Activated CD8-positive, alpha-beta memory T cell treated with anti-CD3 and anti-CD28 coated beads for 4 hours (primary cell): Measurements from ENCODE around the gene ACTR6.
"Not testable (repeated sequence)": the region's sequence is repeated elsewhere in the genome, so short reads cannot be mapped to it uniquely, and the experiment has no call there.

Source experiments
- DNase-seq, 2 donors: peaks; one replicate each; pipeline ENCODE4 v3.0.0-alpha.2; 2020; ENCODE audit warnings: low read depth in 2 of 2

Gene ACTR6

GRCh38 chr12:100200463-100201181 lies at the start of gene ACTR6:
Gene ACTR6, plus strand, starts transcription at chr12:100200815. Its CDS starts 37 bp downstream, at chr12:100200852.
- peak; percentile 92 to 95 for DNase-seq

- no peak for DNase-seq
Observed at GRCh38 chr12:100151769-100152168, 48.8 kb upstream of the ACTR6 start.

GRCh38 chr12:100153131-100153530 lies 47.5 kb upstream of the ACTR6 start:
- DNase-seq, result no peak

GRCh38 chr12:100154474-100155247 lies 46.0 kb upstream of the ACTR6 start:
- DNase-seq, result peak; percentile 43 to 46

GRCh38 chr12:100156731-100157426 lies 43.7 kb upstream of the ACTR6 start:
- DNase-seq, result no peak

GRCh38 chr12:100157427-100157821 lies 43.2 kb upstream of the ACTR6 start:
- no peak for DNase-seq

GRCh38 chr12:100158535-100158934 lies 42.1 kb upstream of the ACTR6 start:
- DNase-seq, result no peak

GRCh38 chr12:100159391-100160104 lies 41.1 kb upstream of the ACTR6 start:
- DNase-seq, result no peak

- DNase-seq, result peak; percentile 22 to 47
Observed at GRCh38 chr12:100163416-100164152, 37.0 kb upstream of the ACTR6 start.

- DNase-seq, result no peak
Observed at GRCh38 chr12:100164153-100164704, 36.4 kb upstream of the ACTR6 start.

GRCh38 chr12:100165356-100165755 lies 35.3 kb upstream of the ACTR6 start:
- DNase-seq, result no peak

GRCh38 chr12:100166232-100166631 lies 34.4 kb upstream of the ACTR6 start:
- DNase-seq, result no peak

GRCh38 chr12:100168562-100168961 lies 32.1 kb upstream of the ACTR6 start:
- DNase-seq, result no peak

GRCh38 chr12:100169345-100169744 lies 31.3 kb upstream of the ACTR6 start:
- DNase-seq, result no peak

GRCh38 chr12:100170313-100170858 lies 30.2 kb upstream of the ACTR6 start:
- DNase-seq, result no peak

GRCh38 chr12:100171248-100171647 lies 29.4 kb upstream of the ACTR6 start:
- no peak for DNase-seq

- no peak for DNase-seq
Observed at GRCh38 chr12:100173111-100173510, 27.5 kb upstream of the ACTR6 start.

GRCh38 chr12:100174495-100174894 lies 26.1 kb upstream of the ACTR6 start:
- DNase-seq, result no peak

- not testable (repeated sequence) for DNase-seq
Observed at GRCh38 chr12:100176493-100176892, 24.1 kb upstream of the ACTR6 start.

- DNase-seq, result no peak
Observed at GRCh38 chr12:100179252-100179651, 21.4 kb upstream of the ACTR6 start.
